Cardiac septum (tissue), 1 donor: Measurements from ENCODE around the gene IRAK1. TPM values are rescaled to one million over a fixed set of nuclear protein-coding genes. Genes with fewer than 3 reads are reported as not detected.
"Not testable (repeated sequence)": the region's sequence is repeated elsewhere in the genome, so short reads cannot be mapped to it uniquely, and the experiment has no call there.

ENCODE experiments used
- DNase-seq: peaks from one replicate; pipeline ENCODE4 v3.0.0-alpha.2; 2020; ENCODE audit warnings: low spot score
- intact Hi-C: fragments of 100-400 bp; cut with DNase I; formaldehyde crosslinking; loops from one replicate; pipeline ENCODE4 v1.14.0; 2022
- total RNA-seq: library from RNA; stranded (reverse); fragmentation: NEBNext Ultra II Directional; extraction: Animal tissue kit (Norgen Biotek cat#: 25700); gene quantifications from one replicate; pipeline ENCODE4 v1.2.1, GENCODE V29; 2021
- donor health status: DM: no; HTN: no; CAD: no.

IRAK1 gene
- total RNA-seq, 1 donor from 2014 or later = 30.6 TPM

- no peak for DNase-seq
- intact Hi-C loops = loop anchor here (5.0 kb wide), 2 partner anchors 307 to 522 kb away; no protein-coding TSS in a partner anchor
Observed at GRCh38 chrX:154010330-154011087, 9.2 kb downstream of the IRAK1 start.

- intact Hi-C loops = no loop called here
- no peak for DNase-seq
Observed at GRCh38 chrX:154008521-154008920, 11.2 kb downstream of the IRAK1 start.

- no peak for DNase-seq
- intact Hi-C loops = no loop called here
Observed at GRCh38 chrX:154006947-154007346, 12.8 kb downstream of the IRAK1 start.

- intact Hi-C loops = no loop called here
- no peak for DNase-seq
Observed at GRCh38 chrX:154004315-154004714, 15.4 kb downstream of the IRAK1 start.

- intact Hi-C loops = no loop called here
- peak; percentile 87 for DNase-seq
Observed at GRCh38 chrX:154002215-154002719, 17.4 kb downstream of the IRAK1 start.

- no peak for DNase-seq
Observed at GRCh38 chrX:154000051-154000450, 19.7 kb downstream of the IRAK1 start.

GRCh38 chrX:153999359-154000037 lies 20.2 kb downstream of the IRAK1 start:
- intact Hi-C loops = no loop called here
- no peak for DNase-seq

More at GRCh38 chrX:154000051-154000450, 19.7 kb downstream of the IRAK1 start:
- intact Hi-C loops = no loop called here

GRCh38 chrX:153995504-153995903 lies 24.2 kb downstream of the IRAK1 start:
- DNase-seq = no peak
- intact Hi-C loops = no loop called here

- intact Hi-C loops = not testable (repeated sequence)
Observed at GRCh38 chrX:153994398-153994797, 25.3 kb downstream of the IRAK1 start.

GRCh38 chrX:153993978-153994377 lies 25.7 kb downstream of the IRAK1 start:
- no peak for DNase-seq
- intact Hi-C loops = no loop called here

More at GRCh38 chrX:153994398-153994797, 25.3 kb downstream of the IRAK1 start:
- DNase-seq = not testable (repeated sequence)

- intact Hi-C loops = no loop called here
- no peak for DNase-seq
Observed at GRCh38 chrX:153993079-153993478, 26.6 kb downstream of the IRAK1 start.

GRCh38 chrX:153992180-153992579 lies 27.5 kb downstream of the IRAK1 start:
- no peak for DNase-seq
- intact Hi-C loops = no loop called here

- DNase-seq = no peak
- intact Hi-C loops = no loop called here
Observed at GRCh38 chrX:153991013-153991580, 28.6 kb downstream of the IRAK1 start.

- intact Hi-C loops = no loop called here
- DNase-seq = no peak
Observed at GRCh38 chrX:153989973-153990655, 29.6 kb downstream of the IRAK1 start.

- intact Hi-C loops = no loop called here
- no peak for DNase-seq
Observed at GRCh38 chrX:153988493-153988892, 31.2 kb downstream of the IRAK1 start.

GRCh38 chrX:153984351-153985178 lies 35.1 kb downstream of the IRAK1 start:
- intact Hi-C loops = no loop called here
- no peak for DNase-seq

GRCh38 chrX:153983321-153983801 lies 36.3 kb downstream of the IRAK1 start:
- intact Hi-C loops = no loop called here
- DNase-seq = no peak

GRCh38 chrX:153981771-153982533 lies 37.8 kb downstream of the IRAK1 start:
- no peak for DNase-seq
- intact Hi-C loops = no loop called here
